ENCODE results near the gene ZMYM3.

ZMYM3 gene

DNA sequence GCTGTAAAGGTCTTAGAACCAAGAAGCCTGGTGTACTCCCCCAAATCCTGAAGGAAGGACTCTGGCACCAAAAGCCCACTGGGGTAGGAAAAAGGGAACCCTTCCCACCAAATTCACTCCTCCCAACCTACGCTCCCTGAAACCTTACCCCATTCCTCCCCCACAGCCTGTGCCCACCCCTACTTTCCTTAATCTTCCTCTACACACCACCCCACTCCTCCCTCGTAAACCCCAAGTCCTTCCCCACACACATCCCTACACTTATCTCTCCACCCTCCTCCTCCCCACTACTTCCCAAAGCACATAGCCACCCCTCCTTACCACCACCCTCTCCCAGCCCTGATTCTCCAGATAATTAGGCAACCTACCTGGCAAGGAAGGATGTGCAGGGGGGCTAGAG lies 1.7 kb downstream of the ZMYM3 start:
- no peak for DNase-seq

DNA sequence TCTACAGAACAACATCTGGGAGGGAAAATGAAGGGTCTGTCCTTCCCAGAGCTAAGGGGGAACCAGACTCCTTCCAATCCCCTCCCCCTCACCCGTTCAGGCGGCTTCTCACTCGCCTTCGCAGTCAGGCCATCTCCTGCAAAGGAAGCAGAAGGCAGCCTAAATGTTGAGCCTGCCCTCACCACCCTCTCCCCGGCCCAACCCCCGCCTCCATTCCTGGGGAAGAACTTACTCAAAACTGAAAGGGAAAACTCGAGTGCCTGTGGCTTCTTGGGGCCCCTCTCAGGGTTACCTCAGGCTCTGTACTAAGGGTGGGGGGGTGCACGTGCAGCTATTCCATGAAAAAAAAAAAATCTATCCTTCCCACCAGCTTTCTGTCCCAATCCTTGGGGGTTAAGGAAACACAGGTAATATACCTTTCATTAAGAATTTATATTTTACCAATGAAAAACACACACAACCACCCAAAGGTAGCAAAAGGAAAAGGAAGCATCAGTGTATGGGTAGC lies 2.4 kb downstream of the ZMYM3 start:
- DNase-seq: no peak

DNA sequence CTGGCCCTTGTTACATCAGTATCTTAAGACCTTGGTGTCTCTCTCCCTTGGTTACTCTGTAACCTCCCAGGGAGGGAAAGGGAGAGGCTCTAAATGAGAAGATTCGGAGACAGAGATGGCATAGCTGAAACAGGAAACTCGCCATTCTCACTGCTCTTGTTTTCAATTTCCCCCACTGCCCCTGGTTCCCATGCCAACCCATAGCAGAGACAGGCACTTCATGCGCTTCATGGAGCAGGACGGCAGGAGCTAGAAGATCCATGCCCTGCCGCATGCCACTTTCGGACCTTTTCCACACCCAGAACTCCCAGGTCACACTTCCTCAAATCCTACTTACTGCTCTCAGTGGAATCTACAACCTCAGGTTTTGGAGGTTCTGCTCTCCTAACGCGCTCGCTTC lies 3.1 kb downstream of the ZMYM3 start:
- DNase-seq: no peak

DNA sequence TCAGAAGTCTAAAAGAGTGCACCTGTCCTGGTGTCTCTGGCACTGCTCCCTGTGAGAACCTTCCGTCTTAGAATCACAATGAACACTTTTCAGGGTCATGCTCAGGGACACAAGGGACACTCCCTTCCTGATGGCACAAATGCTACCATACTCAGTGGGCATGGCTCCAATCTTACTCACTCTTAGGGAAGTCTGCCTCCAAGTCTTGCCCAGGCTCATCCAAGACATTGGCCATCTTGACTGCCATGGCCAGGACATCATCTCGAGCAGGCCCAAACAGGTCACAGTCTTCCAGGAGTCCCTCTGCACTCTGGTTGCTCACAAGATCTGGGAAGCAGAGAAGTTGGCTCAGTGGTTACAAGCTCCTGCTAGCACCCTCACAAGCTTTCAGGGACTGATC lies 8.8 kb downstream of the ZMYM3 start:
- DNase-seq: no peak

DNA sequence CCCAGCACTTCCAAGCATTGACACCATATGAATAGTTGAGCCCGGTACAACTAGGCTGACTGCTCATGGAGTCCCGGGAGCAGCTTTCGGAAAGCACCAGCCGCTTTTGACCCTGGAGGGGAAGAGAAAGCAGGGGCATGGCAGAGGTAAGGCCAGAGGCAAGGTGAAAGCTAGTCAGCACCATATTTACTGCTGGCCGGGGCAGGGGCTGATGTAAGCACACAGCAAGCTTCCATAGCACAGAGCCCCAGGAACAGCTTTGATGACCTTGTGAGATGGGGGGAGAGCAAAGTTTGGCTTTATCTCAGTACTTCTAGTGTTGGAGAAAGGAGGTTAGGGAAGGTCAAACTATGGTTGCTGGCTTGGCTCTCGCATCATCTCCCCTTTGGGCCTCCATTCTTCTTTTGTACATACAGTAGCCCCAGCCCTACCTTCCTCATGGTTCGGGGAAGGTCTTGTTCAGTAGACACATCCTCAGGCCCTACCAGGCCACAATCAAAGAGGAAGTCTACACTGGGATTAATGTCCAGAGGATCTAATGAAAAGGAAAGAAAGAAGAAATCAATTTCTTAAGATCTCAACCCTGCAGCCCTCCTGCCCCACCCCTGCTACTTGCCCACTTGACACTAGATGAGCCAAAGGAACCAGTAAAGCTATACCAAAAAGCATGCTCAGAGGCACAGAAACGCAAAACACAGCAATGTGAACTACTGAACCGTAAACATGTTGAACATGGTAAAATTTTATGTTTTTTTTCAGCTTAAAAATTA lies 9.4 kb downstream of the ZMYM3 start:
- DNase-seq: no peak

DNA sequence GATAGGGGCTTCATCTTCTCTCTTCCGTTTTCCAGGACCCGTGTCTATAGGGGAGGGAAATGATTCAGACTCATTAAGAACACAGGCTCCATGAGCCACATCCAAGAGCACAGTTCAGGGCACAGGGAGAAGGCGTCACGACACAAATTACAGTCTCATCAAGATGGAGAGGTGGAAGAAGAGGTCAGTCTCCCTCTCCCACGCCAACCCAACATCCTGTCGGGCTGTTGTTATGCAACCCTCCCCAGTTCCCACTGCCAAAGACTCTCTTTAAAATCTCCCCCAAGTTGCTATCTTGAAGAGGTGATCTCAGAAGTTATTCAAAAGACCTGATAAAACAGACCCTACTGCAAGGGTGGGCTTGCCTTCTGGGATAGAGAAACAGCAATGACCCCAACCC lies 12.6 kb downstream of the ZMYM3 start:
- no peak for DNase-seq

DNA sequence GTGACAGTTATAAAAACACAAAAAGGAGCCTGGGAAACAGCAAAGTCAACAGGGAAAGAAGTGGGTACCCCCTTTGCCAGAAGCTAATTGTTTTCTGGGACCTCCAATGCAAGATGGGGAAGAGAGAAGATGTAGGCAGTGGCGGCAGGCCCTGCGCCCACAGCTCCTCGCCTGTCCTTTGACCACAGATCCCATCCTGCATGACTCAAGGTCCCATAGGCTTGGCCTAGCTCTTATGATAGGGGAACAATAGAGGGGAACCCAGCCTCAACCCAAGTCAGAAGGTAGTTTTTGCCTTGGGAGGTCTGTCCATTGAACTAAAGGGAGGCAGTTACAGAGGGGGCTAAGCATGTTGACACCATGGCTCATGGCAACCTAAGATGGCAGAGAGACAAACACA lies 14.2 kb downstream of the ZMYM3 start:
- DNase-seq: no peak

DNA sequence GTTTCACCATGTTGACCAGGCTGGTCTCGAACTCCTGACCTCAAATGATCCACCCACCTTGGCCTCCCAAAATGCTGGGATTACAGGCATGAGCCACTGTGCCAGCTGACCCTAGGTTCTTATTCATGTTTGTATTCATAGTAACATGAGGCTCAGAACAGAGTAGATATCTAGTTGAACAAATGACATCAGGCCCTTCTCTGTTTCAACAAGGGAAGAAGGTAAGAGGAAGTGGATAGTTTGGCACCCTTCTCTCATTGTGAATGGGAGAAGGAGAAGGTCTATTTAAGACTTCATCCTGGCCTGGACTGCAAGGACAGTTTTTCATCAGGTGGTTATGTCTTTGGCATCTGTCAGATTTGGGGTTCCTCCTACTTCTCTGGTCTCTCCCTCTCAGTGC lies 17.1 kb downstream of the ZMYM3 start:
- DNase-seq: no peak

DNA sequence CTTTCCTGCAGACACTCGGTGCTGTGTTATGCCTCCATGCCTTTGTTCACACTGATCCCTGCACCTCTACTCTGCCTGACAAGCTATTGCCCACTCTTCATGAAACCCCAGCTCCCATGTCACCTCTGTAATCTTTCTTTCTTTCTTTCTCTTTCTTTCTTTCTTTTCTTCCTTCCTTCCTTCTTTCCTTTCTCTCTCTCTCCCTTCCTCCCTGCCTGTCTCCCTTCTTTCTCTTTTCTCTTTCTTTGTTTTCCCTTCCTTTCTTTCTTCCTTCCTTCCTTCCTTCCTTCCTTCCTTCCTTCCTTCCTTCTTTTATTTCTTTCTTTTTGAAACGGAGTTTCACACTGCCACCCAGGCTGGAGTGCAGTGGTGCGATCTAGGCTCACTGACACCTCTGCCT lies 18.5 kb downstream of the ZMYM3 start:
- no peak for DNase-seq

DNA sequence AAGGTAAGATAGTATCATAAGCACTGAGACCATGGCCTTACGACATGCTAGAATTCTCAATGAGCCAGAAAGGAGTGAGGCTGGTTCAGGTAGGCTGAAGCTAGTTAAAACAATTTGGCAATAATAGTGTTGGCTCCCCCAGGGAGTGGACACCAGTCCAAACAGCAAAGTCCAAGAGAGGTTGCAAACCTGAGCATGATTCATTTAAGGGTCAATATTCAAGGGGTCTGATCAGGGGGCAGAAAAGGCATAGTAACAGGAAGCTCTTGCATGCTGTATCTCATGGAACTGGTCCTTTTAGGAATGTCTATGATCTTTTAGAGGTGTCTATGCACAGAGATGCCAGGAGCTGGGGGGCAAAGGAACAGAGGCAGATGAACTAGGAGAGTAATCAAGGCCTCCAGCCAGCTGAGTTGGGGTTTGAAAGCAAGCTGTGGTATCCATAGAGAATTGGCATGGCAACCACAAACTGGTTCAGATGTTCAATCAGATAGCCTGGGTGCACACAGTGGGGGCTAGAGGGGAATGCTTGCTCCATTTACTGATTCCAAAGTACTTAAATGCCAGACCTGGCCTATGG lies 25.8 kb downstream of the ZMYM3 start:
- no peak for DNase-seq

DNA sequence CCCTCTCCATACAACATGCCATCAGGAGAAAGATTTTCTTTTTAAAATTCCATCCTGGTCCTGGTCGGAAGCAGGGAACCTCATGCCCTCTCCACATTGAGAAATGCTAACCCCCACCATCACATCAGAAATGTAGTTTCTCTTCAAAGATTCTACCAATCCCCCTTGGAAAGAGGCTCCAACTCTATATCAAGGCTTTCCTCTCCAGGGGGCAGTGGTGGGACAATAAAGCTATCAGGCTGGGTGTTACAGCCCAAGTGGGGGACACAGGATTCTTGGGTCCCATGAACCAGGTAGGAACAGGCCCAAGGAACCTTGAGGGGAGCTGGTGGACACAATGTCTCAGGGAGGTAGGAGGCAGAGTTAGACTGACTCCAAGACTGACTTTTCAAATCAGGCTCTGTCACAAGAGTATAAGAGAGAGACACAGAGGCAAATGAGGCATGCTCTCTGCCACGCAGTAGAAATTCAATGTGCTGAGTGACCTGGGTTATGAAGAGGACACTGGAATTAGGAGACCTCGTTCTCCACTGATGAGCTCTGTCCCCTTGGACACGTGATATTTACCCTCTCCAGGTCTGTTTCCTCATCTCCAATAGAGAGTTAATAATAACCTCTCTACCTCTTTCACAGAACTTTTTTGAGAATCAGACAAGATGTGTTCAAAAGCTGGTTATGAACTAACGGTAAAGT lies 26.4 kb downstream of the ZMYM3 start:
- DNase-seq: no peak

DNA sequence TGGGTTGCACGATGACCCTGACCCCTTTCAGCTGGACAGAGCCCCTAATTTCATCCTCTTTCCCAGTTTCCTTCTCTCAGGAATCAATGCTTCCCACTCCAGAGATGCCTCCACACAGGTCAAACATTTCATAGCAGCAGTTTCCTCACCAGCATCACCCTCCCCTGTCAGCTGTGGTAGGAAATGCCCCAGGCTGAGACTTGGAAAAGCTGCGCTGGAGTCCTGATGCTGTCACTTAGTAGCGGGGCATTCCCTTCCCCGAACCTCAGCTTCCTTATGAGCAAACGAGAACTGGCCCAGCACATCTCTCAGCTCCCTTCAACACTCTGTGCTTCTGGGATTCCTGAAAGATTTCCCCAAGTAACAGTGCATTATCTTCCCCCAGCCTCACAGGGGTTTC lies 28.3 kb downstream of the ZMYM3 start:
- DNase-seq: no peak

DNA sequence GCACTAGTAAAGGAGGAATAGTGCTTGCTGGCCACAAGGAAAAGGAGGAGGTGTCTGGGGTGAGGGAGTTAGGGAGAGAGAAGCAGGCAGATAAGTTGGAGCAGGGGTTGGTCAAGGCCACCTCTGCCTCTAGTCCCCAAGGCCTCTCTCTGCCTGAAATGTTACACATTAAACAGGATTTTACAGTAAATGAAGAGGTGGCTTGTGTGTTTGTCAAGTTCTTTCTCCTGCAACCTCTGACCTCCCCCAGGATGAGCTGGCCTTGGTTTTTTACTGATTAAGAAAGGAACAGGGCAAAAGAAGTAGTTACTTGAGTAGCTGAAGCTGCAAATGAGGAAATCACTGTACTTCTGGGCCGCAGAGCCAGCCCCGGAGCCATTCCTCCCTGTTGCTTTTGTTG lies 28.9 kb downstream of the ZMYM3 start:
- DNase-seq: no peak

DNA sequence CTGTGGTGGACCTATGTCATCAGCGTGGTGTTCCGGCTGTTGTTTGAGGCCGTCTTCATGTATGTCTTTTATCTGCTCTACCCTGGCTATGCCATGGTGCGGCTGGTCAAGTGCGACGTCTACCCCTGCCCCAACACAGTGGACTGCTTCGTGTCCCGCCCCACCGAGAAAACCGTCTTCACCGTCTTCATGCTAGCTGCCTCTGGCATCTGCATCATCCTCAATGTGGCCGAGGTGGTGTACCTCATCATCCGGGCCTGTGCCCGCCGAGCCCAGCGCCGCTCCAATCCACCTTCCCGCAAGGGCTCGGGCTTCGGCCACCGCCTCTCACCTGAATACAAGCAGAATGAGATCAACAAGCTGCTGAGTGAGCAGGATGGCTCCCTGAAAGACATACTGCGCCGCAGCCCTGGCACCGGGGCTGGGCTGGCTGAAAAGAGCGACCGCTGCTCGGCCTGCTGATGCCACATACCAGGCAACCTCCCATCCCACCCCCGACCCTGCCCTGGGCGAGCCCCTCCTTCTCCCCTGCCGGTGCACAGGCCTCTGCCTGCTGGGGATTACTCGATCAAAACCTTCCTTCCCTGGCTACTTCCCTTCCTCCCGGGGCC lies 29.7 kb downstream of the ZMYM3 start:
- DNase-seq: no peak

DNA sequence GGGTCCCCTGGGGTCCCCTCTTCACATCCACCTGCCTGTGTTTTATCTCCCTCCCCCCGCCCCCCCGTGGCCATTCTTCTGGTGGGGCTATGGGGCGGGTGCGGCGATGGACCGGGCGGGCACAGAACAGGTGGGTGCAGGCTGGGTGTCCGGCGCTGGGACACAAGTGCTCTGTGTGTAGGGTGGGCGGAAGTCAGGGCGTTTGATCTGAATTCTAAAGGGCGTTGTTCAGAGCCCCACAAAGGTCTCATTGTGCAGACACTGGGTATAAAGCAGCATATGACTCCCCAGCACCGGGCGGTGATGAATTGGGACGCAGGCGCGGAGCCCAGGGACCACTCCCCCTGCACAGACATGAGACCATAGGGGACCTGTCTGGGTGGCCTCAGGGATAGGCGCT lies 31.0 kb downstream of the ZMYM3 start, which contains the start of gene GJB1:
Gene GJB1 (plus strand): TSS at position 296 of the 400 bp plus-strand sequence. CDS start 484 bp downstream, outside the sequence.
- no peak for DNase-seq

DNA sequence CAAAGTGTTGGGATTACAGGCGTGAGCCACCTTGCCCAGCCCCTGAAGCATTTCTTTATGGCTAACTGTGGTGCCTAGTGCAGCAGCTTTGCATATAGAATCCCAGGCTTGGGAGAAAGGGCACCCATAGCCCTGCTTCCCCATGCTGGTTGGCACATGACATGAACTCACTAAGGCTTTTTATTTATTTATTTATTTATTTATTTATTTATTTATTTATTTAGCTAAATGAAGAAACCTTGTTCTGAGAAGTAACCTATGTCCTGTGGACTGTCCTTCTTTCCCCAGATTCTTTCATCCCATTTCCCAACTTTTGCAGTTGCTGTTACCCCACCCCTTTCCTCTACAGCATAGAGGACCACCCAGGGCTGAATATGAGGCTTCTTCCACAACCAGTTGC lies 32.8 kb downstream of the ZMYM3 start:
- DNase-seq: no peak

DNA sequence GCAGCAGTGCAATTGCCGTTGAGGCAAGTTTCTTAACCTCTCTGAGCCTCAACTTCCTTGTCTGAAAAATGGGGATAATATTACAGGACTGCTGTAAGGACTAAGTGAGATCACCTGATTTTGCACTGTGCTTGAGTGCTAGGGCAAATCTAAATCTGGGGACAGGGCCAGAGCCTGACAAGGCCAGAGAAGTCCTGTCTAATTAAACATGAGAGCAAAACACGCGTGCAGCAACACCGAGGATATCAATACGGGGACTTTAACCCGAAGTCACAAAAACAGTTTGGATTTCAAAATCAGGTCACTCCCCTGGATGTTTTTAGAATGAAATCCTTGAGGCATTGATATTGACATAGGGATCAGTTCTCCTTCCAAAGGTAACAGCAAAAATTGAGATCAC lies 36.6 kb downstream of the ZMYM3 start:
- DNase-seq: no peak

DNA sequence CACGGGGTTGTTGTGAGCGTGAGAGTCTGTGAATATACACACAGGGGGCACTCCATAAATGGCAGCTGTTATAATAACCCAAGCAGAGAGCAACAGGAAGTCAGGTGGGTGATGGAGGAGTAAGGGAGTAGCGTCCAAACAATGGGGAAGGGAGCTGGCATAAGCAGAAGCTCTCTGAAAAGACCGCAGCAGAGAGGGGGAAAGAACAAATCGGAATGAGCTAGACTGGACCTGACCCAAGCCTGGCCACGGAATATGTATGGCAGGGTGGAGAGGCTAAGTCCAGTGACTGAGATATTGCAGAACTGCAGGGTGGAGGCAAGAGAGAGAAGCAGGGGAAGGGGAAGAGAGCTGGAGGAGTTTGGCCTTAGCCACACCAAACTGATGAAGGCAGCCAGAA lies 37.5 kb downstream of the ZMYM3 start:
- no peak for DNase-seq

DNA sequence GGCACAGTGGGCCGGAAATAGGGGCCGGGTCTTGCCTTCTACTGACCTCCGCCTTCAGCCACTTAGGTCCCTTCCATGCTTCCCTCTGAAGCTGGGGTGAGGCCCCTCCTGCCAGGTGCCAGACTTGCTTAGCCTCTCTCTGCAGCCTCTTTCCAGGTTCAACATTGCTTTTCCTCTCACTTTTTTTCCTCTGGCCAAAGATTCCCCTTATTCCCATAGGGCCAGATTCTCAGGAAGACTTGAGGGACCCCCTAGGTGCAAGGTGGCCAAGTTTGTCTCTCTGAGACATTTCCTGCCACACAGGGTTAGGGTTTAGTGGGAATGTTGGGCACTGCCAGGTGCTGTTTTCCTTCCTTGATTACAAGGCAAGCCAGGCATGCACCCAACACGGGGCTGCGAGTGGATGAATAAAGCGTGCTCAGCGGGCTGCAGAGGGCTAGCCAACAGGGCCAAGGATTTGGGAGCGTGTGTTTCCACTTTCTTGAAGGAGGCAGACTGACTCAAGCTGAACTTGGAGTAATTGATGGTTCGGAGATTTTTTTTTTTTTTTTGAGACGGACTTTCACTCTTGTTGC lies 38.5 kb downstream of the ZMYM3 start:
- DNase-seq: no peak

DNA sequence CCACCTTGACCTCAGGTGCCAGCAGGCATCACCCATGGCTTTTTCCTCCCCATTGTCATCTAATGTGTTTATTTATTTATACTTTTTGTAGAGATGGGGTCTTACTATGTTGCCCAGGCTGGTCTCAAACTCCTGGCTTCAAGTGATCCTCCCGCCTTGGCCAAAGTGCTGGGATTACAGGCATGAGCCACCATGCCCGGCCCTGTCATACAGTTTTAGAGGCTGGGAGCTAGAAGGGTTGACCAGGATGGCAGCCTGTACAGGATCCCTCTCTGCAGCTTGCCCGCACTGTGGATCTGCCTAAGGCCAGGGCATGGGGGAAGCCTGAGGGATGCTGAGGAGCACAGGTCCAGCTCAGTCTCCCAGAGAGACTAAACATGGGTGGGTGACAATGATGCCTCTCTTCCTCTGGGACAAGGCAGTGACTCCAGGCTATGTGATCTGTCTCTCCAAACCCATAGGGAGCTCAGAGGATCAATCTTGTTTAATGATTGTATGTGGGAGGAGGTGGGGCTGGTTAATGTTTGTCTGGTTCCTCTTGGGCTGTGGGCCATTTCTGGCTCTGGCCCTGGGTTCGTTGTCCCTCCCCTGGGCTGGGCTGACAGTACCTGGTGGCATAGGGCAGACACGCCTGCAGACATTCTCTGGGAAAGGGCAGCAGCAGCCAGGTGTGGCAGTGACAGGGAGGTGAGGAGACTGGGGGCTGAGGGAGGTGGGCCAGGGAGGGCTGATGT lies 39.2 kb downstream of the ZMYM3 start:
- DNase-seq: no peak

DNA sequence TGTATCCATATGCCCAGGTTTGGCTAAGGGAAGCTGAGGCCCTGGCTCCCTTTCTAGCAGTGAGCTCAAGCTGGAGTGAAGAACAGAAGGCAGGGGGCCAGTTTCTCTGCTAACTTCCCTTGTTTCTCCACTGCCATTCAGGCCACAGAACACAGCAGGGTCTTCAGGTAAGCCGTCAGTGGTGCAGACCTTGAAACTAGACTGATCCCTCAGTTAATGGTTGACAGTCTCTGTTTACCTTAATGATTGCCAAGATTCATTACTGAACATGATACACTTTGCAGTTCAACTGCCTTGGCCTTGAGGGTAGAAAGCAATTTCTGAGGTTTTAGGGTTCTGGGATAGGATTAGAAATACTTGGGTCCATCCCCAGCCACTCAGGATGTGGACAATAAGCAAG lies 39.8 kb downstream of the ZMYM3 start:
- DNase-seq: no peak

DNA sequence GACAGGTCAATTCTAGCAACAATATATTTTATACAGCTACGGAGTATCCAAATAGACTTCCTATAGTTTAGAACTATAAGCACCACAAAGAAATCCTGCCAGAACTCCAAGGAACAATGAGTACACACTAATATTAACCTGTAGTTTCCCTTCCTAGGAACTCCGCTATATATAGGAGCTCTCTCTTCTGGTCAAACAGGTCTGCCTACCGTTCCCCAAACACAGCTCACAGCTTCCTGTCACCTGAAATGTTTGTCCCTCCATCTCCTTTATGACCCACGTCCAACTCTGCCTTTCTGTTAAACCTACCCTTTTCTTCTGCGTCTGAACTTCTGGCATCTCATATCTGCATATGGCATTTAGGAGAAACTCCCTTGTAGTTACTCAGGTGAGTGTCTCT lies 41.4 kb downstream of the ZMYM3 start:
- no peak for DNase-seq

DNA sequence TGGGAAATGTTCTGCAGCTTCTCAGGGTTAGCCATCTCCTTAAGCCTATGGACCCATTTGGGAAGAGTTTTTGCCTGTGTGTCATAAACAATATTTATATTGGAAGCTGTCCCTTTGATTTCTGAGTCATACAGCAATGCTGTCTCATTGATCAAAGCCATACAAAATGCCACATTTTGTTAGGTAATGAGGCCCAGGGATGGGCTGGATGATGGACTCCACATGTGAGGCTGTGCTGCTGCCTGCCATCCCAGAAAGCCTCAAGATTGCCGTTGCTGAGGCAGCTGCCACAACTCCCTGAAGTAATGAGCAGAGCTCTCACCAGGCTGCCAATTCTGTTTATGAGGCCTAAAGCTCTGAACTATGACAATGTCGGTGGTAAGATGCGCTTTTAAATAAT lies 43.1 kb downstream of the ZMYM3 start:
- DNase-seq: no peak
